GM21367 (cell line): ENCODE results near the gene GBP4.
"Not testable (repeated sequence)": the region's sequence is repeated elsewhere in the genome, so short reads cannot be mapped to it uniquely, and the experiment has no call there.

ENCODE experiments used
- ATAC-seq: cut with Tn5 transposase; IDR thresholded peaks from one replicate; pipeline ENCODE4 v1.9.1; 2021; ENCODE audit not compliant: unreplicated experiment

Gene GBP4

GRCh38 chr1:89198491-89199072 lies at the start of gene GBP4:
Gene GBP4 (minus strand): TSS chr1:89198942. CDS start chr1:89198834, 108 bp downstream.
- peak; percentile 44 for ATAC-seq

DNA sequence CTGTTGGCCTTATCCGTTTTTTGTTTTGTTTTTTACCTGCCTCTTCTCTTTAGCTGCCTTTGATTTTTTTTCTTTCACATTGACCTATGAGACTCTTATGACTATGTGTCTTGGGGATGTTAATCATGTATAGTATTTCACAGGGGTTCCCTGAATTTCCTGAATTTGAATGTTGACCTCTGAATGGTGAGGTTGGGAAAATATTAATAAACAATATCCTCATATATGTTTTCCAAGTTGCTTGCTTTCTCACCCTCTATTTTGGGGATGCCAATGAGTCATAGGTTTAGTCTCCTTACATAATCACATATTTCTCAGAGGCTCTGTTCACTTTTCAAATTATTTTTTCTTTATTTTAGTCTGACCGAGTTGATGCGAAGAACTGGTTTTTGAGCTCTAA lies 44.3 kb upstream of the GBP4 start:
- no peak for ATAC-seq

DNA sequence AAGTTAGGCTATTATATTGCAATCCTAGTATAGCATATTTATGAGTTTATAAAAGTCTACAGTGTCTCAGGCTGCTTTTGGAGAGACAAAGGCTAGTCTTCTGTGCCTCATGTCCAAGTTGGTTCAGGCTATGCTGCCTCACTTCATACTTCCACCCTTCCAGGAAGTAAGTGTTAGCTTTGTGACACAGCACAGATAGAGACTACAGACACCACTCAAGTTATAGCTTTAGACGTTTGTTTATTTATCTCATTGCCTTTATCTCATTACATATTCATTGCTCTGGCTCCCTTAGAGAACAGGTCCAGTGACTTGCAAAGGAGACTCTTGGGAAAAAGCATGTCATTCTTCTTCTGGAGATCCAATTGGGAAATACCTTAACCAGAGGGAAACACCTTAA lies 22.6 kb upstream of the GBP4 start:
- ATAC-seq = no peak

GRCh38 chr1:89219851-89220250 lies 21.1 kb upstream of the GBP4 start:
- not testable (repeated sequence) for ATAC-seq

GRCh38 chr1:89218941-89219340 lies 20.2 kb upstream of the GBP4 start:
- not testable (repeated sequence) for ATAC-seq

- ATAC-seq = no peak
Observed at GRCh38 chr1:89213347-89213746, 14.6 kb upstream of the GBP4 start.

DNA sequence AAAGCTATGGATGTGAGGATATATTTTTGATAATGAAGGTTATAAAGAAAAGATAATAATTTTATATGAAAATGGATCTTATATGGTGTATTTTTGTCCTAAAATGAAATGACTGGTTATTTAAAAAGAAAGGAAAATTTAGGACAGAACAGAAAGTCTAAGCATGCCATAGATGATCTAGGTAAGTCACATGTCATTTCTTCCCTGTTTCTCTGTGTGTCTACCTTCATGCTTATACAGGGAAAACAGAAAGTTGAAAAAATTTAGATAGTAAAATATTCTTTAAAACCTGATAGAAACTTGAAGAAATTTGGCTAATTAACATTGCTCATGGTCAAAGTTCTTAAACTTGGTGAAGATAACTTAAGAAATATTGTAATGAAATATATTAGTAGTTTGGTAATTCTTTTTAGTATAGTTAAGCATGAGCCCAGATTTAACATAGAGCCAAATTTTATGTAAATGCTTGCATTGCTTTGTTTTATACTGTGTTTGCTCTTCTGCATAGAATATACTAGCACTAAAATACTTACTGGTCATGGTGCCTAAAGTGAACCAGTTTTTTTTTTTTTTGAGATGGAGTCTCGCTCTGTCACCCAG lies 12.4 kb upstream of the GBP4 start:
- ATAC-seq = no peak

DNA sequence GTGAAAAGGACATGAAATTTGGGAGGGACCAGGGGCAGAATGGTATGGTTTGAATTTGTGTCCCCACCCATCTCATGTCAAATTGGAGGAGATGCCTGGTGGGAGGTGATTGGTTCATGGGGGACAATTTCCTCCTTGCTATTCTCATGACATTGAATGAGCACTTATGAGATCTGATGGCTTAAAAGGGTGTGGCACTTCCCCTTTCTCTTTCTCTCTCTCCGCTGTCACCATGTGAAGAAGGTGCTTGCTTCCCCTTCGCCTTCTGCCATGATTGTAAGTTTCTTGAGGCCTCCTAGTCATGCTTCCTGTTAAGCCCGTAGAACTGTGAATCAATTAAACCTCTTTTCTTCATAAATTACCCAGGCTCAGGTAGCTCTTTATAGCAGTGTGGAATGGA lies 7.6 kb upstream of the GBP4 start:
- no peak for ATAC-seq

DNA sequence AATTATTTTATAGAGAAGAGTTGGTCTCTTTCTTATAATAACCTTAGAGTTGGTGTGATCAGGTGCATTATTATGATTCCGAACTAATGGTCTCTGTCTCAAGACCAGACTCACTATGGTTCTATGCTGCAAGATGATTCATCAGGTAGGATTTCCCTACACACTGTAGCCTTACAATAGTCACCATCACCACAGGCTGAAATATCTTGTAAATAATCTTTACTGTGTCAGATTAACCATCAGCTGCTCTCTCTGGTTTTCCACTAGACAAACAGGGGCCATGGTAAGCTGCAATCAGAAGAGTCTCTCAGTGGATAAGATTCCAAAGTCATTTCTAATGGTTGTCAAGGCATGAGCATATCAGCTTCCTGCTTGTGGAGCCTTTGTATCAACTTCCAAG lies 4.4 kb upstream of the GBP4 start:
- no peak for ATAC-seq

- peak; percentile 68 for ATAC-seq
Observed at GRCh38 chr1:89201106-89201794, 2.5 kb upstream of the GBP4 start.

- ATAC-seq = no peak
Observed at GRCh38 chr1:89200663-89201062, 1.9 kb upstream of the GBP4 start.

GRCh38 chr1:89199525-89200031 lies 836 bp upstream of the GBP4 start:
- no peak for ATAC-seq

- no peak for ATAC-seq
Observed at GRCh38 chr1:89198081-89198480, 661 bp downstream of the GBP4 start.

DNA sequence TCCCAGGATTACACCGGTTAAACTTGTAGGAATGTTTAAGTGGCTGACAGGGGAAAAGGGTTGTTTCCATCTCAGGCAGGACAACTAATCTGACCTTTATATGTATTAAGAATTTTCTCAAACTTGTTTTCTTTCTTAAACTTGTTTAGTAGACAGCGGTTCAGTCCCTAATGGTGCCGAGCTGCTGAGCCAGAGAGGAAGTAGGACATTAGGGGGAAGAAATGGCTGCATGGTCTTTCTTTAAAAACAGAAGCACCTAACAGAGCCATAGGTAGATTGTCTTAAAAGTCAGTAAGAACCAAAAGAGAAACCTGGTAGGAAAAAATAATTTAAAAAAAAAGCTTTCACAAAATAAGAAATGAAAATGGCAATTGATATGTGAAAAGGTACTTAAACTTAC lies 3.3 kb downstream of the GBP4 start:
- ATAC-seq = no peak

DNA sequence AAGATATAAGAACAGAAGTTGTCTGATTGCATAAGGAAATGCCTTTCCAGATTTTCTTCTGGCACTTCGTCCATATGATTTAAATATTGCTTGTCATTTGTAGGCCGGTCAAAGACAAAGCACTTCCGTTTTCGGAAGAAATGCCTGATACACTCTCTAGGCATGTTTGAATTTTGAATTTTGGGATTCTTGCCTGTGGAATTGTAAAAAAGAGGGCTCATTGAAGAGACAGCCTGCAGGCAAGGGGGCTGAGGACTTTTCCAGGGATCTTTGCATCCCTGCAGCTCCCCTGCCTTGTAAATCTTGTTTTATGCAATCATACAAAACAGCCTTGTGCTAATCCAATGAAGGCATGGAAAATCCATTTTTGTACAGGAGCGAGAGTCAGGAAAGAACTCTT lies 7.4 kb downstream of the GBP4 start:
- no peak for ATAC-seq

- ATAC-seq = no peak
Observed at GRCh38 chr1:89190017-89190416, 8.7 kb downstream of the GBP4 start.

DNA sequence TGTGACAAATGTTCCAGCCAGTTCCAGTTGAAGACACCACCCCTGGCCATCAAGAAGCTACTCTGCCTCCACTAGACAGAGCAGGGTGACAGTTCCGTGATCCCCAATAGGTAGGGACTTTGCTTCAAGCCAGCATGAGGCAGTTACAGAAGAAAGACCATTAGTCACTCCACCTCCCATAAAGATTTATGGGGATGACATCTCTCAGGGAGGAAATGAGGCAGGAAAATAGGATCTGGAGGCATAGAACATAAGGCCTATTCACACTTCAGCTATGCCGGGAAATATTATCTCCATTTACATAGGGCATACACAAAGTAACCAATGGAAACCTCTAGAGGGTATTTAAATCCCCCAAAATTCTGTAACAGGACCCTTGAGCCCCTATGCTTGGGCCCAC lies 19.4 kb downstream of the GBP4 start:
- no peak for ATAC-seq

DNA sequence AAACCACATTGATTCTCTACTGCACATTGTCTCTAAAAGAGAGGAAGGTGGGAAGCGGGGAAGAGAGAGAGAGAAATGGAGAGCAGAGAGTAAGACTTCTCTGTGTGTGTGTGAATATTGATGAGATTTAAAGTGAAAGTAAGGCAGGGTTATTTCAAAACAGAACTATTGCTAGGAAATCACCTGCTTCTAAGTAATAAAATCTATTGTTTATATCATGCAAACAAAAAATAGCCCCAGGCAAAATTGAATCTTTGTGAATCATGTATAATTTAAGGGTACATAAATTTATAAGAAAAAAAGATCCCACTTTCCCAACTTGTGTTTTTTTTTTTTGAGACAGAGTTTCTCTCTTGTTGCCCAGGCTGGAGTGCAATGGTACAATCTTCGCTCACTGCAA lies 21.8 kb downstream of the GBP4 start:
- ATAC-seq = no peak

GRCh38 chr1:89175601-89176256 lies 23.0 kb downstream of the GBP4 start, which contains the start of gene GBP7:
Gene GBP7 (minus strand): TSS chr1:89176003. CDS start chr1:89171935, 4,068 bp downstream.
- no peak for ATAC-seq

- ATAC-seq = no peak
Observed at GRCh38 chr1:89174491-89174890, 24.3 kb downstream of the GBP4 start.

DNA sequence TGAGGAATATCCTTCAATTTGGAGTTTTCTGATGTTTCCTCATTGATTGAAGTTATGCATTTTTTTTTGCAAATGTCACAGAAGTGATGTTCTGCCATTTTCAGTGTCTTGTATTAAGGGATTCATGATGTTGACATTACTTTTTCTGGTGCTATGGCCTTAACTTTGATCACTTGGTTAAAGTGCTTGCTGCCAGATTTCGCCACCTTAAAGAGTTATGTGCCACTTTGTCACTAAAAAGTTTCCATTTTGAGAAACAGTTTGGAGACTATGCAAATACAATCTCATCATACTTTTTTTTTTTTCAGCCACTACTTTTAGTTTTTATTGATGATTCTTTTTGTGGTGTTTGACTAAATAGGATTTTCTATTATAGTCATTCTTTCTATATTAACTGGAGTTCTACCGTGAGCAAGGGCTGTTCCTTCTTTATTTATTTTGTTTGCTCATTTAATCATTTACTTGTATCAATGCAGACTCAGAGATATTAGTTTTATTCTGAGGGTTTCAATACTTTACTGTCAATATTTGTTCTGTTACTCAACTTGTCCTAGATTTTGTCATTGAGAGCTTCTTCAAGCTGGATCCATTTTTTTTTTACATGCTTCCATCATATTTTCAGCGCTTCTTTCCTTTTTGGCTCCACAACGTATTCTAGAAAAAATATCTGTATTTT lies 26.1 kb downstream of the GBP4 start:
- ATAC-seq = no peak
